ENCODE measurements around the gene NINJ2. TPM values are rescaled to one million over a fixed set of nuclear protein-coding genes. Genes with fewer than 3 reads are reported as not detected.
A peak's percentile ranks its signal among the peaks of the same experiment; 100 is the strongest.

The NINJ2 gene
- total and polyA plus RNA-seq, 8 donors, result 0.32 to 1.8 (median 0.68) TPM

DNA sequence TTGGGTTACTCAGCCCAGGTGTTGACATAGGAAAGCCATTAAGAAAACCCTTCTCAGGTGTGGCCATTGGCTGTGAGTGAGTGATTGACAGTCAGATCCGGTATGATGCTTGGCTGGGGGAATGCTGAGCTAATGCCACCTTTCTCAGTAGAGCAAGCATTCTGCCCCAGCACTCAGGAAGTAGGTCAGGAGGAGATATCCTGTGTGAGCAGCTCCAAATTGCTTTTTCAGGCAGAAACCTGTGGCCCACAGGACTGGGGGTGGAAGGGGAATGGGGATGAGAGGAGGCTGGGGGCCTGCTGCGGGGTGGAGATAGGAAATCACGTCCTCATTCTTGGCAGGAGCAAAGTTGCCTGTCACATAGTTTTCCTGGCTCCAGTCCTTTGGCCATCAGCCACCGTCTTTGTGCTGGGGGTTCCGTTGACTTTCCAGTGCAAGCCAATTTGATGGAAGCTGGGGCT lies 55.7 kb downstream of the NINJ2 start:
- no peaks in the 10 kb centered on the region for H3K9me3 ChIP-seq
- H3K27me3 ChIP-seq, result no peaks in the 10 kb centered on the region
- H3K27ac ChIP-seq, result no peak overlapping the region
- FAIRE-seq (no peak), DNase-seq (no peak), ATAC-seq (peak in 1 of 4 donors; percentile 50)
- intact Hi-C loops (cut with DNase I), result no loop called here
- H3K4me1 ChIP-seq, result no peaks in the 10 kb centered on the region
- WGBS, 2 donors, result 5 to 12% methylated on average over 5 of the region's 5 CpGs
- H3K36me3 ChIP-seq, result no peaks in the 10 kb centered on the region
- H3K4me3 ChIP-seq, result no peak overlapping the region
- TF ChIP-seq, protein P1, sequence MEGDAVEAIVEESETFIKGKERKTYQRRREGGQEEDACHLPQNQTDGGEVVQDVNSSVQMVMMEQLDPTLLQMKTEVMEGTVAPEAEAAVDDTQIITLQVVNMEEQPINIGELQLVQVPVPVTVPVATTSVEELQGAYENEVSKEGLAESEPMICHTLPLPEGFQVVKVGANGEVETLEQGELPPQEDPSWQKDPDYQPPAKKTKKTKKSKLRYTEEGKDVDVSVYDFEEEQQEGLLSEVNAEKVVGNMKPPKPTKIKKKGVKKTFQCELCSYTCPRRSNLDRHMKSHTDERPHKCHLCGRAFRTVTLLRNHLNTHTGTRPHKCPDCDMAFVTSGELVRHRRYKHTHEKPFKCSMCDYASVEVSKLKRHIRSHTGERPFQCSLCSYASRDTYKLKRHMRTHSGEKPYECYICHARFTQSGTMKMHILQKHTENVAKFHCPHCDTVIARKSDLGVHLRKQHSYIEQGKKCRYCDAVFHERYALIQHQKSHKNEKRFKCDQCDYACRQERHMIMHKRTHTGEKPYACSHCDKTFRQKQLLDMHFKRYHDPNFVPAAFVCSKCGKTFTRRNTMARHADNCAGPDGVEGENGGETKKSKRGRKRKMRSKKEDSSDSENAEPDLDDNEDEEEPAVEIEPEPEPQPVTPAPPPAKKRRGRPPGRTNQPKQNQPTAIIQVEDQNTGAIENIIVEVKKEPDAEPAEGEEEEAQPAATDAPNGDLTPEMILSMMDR (IDR thresholded peaks at IDR 0.05), result no peak

DNA sequence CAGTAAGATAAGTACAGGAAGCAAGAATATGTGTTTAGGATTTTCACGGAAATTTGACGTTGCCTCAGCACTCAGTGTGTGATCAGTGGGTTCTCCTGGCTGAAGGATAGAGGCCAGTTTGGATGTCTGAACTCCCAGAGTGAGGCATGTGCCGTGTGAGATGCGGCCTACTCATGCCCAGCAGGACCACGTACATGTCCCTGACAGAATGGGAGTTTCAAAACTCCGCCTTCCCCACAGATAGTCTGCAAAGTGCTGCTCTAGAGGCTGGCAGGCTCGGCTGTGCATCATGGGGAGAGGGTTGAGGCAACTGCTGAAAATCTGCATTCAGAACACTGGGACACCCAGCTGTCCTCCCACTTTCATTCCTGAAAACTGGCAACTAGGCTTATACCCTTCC lies 58.3 kb downstream of the NINJ2 start:
- FAIRE-seq, result no peak
- no peaks in the 10 kb centered on the region for H3K27me3 ChIP-seq
- no peak for DNase-seq
- intact Hi-C loops (cut with DNase I), result no loop called here
- no peaks in the 10 kb centered on the region for H3K4me1 ChIP-seq
- no peaks in the 10 kb centered on the region for H3K9me3 ChIP-seq
- 86 to 89% methylated on average over 7 of the region's 7 CpGs for WGBS, 2 donors
- no peak overlapping the region for H3K4me3 ChIP-seq
- no peak overlapping the region for H3K27ac ChIP-seq
- ATAC-seq, result no peak
- H3K36me3 ChIP-seq, result no peaks in the 10 kb centered on the region
- TF ChIP-seq, protein P1 (IDR thresholded peaks at IDR 0.05), result no peak

DNA sequence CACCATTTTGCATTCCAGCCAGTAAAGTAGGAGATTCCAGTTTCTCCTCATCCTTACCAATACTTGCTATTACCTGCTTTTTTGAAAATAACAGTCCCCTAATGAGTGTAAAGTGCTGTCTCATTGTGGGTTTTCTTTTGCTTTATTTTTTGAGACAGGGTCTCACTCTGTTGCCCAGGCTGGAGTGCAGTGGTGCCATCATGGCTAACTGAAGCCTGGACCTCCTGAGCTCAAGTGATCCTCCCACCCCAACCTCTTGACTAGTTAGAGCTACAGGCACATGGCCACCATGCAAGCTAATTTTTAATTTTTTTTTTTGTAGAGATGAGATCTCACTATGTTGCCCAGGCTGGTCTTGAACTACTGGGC lies 60.6 kb downstream of the NINJ2 start:
- ATAC-seq, result no peak
- H3K27ac ChIP-seq, result no peak overlapping the region
- FAIRE-seq, result no peak
- no peak overlapping the region for H3K4me3 ChIP-seq
- H3K36me3 ChIP-seq, result no peaks in the 10 kb centered on the region
- H3K27me3 ChIP-seq, result no peaks in the 10 kb centered on the region
- H3K4me1 ChIP-seq, result no peaks in the 10 kb centered on the region
- TF ChIP-seq, protein P1 (IDR thresholded peaks at IDR 0.05), result no peak
- intact Hi-C loops (cut with DNase I), result no loop called here
- no peaks in the 10 kb centered on the region for H3K9me3 ChIP-seq
- DNase-seq, result no peak

DNA sequence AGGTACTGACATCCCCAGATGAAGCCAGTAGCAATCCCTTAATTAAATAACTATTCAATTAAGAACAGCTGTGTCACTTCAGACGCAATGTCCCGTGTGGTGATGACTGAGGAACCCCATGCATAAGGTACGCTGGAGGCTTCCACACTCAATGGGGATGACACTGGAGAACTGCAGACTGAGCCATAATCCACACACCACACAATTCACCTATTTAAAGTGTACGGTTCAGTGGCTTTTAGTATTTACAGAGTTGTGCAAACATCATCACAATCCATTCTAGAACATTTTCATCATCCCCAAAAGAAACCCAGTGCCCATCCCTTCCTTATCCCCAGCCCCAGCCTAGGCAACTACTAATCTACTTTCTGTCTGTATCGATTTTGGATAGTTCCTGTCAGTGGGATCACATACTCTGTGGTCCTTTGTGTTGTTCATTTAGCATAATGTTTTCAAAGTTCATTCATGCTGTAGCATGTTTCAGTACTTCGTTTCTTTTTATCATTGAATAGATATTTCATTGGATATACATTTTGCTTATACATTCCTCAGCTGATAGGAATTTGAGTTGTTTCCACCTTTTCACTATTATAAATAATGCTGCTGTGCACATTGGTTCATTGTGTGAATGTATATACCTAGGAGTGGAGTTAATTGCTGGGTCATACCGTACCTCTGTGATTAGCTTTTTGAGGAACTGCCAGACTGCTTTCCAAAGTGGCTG lies 61.1 kb downstream of the NINJ2 start:
- Histone ChIP-seq H3K9me3 (no peaks in the 10 kb centered on the region), H3K4me3 (no peak overlapping the region), H3K27ac (no peak overlapping the region), H3K36me3 (no peaks in the 10 kb centered on the region), H3K27me3 (no peaks in the 10 kb centered on the region), H3K4me1 (no peaks in the 10 kb centered on the region)
- TF ChIP-seq, protein P1 (IDR thresholded peaks at IDR 0.05), result no peak
- DNase-seq, result no peak
- intact Hi-C loops (cut with DNase I), result no loop called here
- ATAC-seq, result no peak
- 67 to 70% methylated on average over 7 of the region's 7 CpGs for WGBS, 2 donors
- FAIRE-seq, result no peak

DNA sequence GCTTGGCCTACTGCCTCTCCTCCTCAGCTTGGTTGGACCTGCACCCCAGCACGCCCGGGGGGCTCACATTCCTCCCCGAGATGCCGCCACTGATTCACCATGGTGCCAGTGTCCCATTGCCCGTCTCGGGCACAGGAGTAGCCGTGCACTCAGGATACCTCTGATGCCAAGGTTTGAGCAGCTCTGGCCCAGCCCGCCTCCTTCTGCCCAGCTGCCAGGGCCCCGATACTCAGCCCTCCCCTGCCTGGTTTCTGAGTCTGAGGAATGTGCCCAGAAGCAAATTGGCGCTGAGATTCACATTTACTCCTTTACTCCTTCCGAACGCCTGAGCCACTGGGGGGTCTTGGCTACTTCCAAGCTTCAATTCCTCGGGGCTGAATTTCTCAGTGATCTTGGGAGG lies 63.5 kb downstream of the NINJ2 start:
- TF ChIP-seq, protein P1 (IDR thresholded peaks at IDR 0.05), result no peak
- Histone ChIP-seq H3K4me1 (no peaks in the 10 kb centered on the region), H3K36me3 (no peaks in the 10 kb centered on the region), H3K27ac (no peak overlapping the region), H3K4me3 (no peak overlapping the region), H3K27me3 (no peaks in the 10 kb centered on the region), H3K9me3 (no peaks in the 10 kb centered on the region)
- ATAC-seq, result no peak
- intact Hi-C loops (cut with DNase I), result no loop called here
- no peak for FAIRE-seq
- 90 to 98% methylated on average over 13 of the region's 13 CpGs for WGBS, 2 donors
- no peak for DNase-seq
